IPS-18c (cell line): Measurements from ENCODE around the gene NDUFB8.
A peak's percentile ranks its signal among the peaks of the same experiment; 100 is the strongest.

Experiments used
- H3K4me3 ChIP-seq: 2 replicates; pipeline ENCODE4 v1.7.0; 2013; ENCODE audit warnings: low read depth, mild to moderate bottlenecking, low read length, moderate library complexity; ENCODE audit not compliant: insufficient read depth
- H3K9me3 ChIP-seq: one replicate; pipeline ENCODE4 v1.6.1; 2013; ENCODE audit warnings: mild to moderate bottlenecking, low read length, moderate library complexity; ENCODE audit not compliant: control insufficient read depth, insufficient read depth

NDUFB8 gene

GRCh38 chr10:100487529-100487928, 42.1 kb downstream of the NDUFB8 start:
- Histone ChIP-seq H3K4me3 (no peak overlapping the region), H3K9me3 (peaks cover 2% of the 10 kb centered on the region)

DNA sequence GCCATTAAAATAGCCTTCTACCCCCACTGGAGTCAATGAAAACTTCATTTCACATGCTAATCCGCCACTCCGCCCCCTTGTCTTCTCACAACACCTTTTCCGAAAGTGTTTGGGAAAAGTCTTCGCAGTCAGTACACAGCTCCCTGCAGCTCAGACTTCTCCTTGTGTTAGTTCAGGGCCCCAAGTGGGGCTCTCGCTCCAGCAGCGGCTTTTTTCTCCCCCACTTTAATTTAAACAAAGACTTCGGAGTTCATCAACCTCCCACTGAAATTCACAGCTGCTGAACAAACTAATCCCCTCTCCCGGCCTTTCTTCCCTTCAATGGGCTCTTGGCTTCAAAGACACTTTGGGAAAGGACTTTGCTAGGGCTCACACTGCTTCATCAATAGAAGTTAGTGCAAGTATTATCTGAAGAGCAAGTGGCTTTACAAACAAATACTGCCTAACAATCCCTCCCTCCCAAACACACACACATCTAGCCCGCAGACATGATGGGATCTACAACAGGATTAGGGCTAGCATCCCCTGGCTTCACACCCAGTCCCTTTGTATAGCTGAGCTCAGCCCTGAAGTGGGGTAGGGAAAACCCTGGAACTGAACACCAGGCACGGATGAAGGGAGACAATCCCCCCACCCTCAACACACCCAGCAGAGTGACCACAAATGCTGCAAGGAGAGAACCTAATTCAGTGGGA, 43.7 kb downstream of the NDUFB8 start:
- H3K9me3 ChIP-seq = peaks cover 2% of the 10 kb centered on the region

GRCh38 chr10:100485366-100485765, 44.3 kb downstream of the NDUFB8 start:
- Histone ChIP-seq H3K4me3 (0 out of 2 replicates have a peak overlapping the region, but pooled peaks have one; percentile 10), H3K9me3 (peaks cover 2% of the 10 kb centered on the region)

More for the DNA sequence above, 43.7 kb downstream of the NDUFB8 start:
- H3K4me3 ChIP-seq = peak overlapping the region; percentile 29

DNA sequence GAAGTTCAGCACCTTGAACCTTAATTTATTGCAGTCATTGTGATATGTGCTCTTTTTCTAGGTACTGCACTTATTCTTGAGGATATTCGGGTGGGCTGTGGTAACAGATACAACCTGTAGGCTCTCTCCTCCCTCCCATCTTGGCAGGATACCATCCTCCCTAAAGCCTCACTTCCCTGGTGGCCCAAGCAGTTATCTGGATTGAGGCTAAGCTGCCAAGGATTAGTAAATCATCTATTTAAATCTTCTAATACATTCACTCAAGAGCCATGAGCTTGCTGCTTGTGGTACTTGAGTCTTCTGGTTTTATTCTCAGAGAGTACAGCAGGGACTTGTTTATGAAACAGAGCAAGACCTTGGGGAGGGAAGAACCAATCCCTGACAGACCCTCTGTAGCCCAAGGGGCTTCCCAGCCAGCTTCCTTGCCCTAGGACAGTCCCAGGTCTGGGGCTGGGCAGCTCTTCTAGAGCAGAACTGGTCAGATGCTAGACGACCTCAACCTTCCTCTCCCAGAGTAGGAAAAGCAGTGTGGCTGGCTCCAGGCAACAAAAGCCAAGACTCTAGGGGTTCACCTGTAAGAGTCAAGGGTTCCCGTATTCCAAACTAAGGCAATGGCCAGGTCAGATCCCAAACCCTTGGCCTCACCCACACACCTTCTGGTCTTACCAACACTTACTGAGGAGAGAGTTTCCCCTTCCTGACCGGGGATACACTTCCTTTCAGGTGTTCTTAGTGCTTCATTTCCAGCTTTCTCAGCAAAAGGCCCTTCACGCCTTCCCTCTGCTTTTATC, 45.6 kb downstream of the NDUFB8 start:
- Histone ChIP-seq H3K9me3 (no peaks in the 10 kb centered on the region), H3K4me3 (no peak overlapping the region)

GRCh38 chr10:100482834-100483185, 46.9 kb downstream of the NDUFB8 start:
- Histone ChIP-seq H3K9me3 (no peaks in the 10 kb centered on the region), H3K4me3 (peak overlapping the region; percentile 12; the same call in 1 of the 2 replicates)

DNA sequence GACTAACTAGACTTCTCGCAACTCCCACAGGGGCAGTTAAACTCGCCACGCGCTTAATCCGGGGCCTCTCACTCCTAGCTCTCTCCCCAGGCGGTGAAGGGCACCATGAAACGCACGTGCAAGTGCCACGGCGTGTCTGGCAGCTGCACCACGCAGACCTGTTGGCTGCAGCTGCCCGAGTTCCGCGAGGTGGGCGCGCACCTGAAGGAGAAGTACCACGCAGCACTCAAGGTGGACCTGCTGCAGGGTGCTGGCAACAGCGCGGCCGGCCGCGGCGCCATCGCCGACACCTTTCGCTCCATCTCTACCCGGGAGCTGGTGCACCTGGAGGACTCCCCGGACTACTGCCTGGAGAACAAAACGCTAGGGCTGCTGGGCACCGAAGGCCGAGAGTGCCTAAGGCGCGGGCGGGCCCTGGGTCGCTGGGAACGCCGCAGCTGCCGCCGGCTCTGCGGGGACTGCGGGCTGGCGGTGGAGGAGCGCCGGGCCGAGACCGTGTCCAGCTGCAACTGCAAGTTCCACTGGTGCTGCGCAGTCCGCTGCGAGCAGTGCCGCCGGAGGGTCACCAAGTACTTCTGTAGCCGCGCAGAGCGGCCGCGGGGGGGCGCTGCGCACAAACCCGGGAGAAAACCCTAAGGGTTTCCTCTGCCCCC, 47.4 kb downstream of the NDUFB8 start:
- Histone ChIP-seq H3K9me3 (no peaks in the 10 kb centered on the region), H3K4me3 (peak overlapping the region; percentile 63)

- Histone ChIP-seq H3K4me3 (peak overlapping the region; percentile 63), H3K9me3 (no peaks in the 10 kb centered on the region)
Measured at GRCh38 chr10:100481462-100482081, 48.1 kb downstream of the NDUFB8 start.

DNA sequence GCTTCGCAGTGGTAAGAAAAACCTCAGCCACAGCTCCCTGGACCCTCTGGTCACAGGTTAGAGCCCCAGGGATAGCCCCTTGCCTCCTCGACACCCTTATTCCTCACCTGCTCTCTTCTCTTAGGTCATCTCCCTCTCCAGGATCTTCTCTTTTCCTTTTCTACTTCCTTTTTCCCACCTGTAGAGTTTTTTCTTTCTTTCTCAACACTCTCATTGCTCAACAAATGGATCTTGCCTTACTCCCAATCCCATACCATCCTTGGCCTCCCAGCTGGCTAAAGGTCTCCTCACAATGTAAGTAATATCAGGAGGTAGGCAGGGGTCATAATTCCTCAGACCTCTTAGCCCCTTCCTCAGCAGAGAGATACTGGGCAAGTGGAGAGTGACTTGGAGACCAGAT, 49.7 kb downstream of the NDUFB8 start:
- Histone ChIP-seq H3K4me3 (no peak overlapping the region), H3K9me3 (no peaks in the 10 kb centered on the region)

GRCh38 chr10:100479037-100479436, 50.6 kb downstream of the NDUFB8 start:
- Histone ChIP-seq H3K4me3 (no peak overlapping the region), H3K9me3 (no peaks in the 10 kb centered on the region)

- H3K4me3 ChIP-seq = no peak overlapping the region
- no peaks in the 10 kb centered on the region for H3K9me3 ChIP-seq
Measured at GRCh38 chr10:100477970-100478369, 51.7 kb downstream of the NDUFB8 start.
